GM18508 (cell line): ENCODE data around the gene HSPA4.
"Not testable (repeated sequence)": the region's sequence is repeated elsewhere in the genome, so short reads cannot be mapped to it uniquely, and the experiment has no call there.

ENCODE experiments used
- ATAC-seq: cut with Tn5 transposase; IDR thresholded peaks from one replicate; pipeline ENCODE4 v1.9.1; 2021; ENCODE audit warnings: moderate number of reproducible peaks; ENCODE audit not compliant: insufficient read depth, unreplicated experiment

The HSPA4 gene

DNA sequence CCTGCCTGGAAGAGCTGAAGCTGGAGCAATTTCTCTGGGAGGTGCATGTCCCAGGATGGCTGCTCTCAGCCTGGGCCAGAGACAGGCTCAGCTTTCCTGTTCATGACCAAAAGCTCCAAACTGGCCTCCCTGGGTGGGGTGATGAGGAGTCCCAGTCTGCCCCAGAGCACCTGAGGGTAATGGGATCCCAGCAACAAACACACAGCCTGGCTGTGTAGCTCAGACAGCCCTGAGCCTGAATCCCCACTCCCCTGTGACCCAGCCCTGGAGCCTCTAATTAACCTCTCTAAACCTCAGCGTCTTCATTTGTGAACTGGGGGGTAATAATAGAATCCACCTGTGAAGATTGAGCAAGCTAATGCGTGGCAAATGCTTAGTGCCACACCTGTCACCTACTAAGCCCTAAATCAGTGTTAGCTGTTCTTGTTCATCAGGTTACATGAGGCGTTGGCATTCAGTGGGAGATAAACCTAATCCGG is 67.5 kb downstream of the HSPA4 start:
- no peak for ATAC-seq

DNA sequence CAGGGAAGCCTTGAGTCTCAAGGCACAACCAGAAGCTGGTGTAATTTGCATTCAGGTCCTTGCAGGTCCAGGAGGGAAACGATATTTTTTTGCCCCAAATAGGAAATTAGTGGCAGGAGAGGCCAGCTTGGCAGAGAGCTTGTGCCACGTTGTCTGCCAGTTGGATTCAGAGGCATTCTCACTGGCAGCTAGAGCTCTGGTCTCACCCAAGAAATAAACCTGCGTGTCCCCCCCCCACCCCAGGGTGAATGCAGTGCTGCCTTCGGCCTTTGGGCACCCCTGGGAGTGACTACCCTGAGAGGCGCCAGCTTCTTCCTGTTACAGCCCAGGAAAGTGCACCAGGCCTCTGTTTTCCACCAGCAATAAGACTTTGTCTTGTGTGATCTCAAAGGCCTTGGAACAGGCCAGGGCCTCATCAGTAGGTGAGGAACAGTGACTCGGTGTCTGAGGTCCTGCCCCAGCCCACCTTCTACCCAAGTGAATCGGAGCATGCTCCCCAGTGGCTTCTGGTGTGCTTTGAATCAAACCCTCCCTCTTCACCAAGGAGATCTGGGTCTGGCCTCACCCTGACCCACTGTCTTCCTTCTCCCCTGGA is 68.4 kb downstream of the HSPA4 start:
- no peak for ATAC-seq

DNA sequence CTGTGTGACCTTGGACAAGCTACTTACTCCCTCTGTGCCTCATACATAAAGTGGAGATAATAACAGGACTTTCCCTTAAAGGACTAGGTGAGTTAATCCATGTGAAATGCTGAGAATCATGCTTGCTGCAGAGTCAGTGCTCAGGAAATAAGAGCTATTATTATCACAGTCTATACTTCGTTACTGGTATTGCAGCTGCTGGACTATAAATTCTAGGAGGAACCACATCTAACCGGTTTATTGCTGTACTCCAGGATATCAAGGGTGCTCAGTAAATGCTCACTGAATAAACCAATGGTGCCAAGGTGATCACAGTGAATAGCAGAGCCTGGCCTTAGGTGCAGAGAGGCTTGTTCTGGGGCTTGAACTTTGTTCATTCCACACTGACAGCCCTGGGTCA is 69.3 kb downstream of the HSPA4 start:
- ATAC-seq, result no peak

DNA sequence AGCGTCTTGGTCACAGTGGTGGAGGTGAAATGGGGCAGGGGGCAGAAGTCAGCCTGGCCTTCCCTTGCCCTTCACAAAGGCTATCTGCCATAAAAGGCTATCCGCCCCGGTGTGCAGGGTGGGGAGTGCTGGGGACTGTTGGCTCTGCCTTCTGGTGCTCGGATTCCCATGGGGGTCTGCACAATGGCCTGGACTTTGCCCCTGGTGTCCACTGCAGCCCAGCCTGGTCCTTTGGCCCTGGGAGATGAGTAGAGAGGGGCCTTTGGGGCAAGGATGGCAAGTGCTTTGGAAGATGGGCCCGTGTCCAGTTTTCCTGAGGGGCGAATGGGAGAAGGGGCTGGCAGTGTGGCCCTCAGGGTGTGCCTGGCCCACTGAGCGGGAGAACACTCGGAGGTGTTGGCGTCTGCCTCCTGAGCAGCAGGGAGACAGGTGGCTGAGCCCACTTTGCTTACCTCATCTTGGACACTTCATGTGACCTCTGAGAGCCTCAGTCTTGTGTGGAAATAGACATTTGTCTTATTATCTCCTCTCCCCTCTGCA is 69.9 kb downstream of the HSPA4 start:
- no peak for ATAC-seq

- no peak for ATAC-seq
Observed at GRCh38 chr5:133122711-133123110, 70.9 kb downstream of the HSPA4 start.

- no peak for ATAC-seq
Observed at GRCh38 chr5:133123297-133123696, 71.5 kb downstream of the HSPA4 start.

GRCh38 chr5:133124891-133125290 is 73.1 kb downstream of the HSPA4 start:
- ATAC-seq, result no peak

- no peak for ATAC-seq
Observed at GRCh38 chr5:133128066-133128465, 76.3 kb downstream of the HSPA4 start.

DNA sequence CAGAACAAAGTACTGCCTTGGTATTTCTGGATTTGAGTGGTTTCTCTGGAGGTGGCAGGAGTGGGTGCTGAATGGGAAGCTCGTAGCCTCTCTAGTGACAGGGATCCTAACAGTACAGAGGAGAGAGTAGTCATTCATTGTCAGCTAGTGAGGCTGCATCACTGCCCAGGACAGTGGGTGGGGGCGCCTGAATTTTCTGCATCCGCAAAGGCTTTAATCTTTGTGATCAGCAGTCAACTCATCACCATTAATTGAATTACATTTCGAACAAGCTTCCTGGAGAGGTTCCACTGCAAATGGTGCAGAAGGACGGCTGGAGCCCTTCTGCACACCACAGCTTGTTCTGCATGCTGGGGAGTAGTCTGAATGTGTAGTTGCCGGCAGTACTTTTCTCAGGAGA is 77.5 kb downstream of the HSPA4 start:
- no peak for ATAC-seq

- ATAC-seq, result no peak
Observed at GRCh38 chr5:133129950-133130349, 78.1 kb downstream of the HSPA4 start.

GRCh38 chr5:133130387-133131118 is 78.7 kb downstream of the HSPA4 start:
- no peak for ATAC-seq

- ATAC-seq, result no peak
Observed at GRCh38 chr5:133132717-133133116, 80.9 kb downstream of the HSPA4 start.

DNA sequence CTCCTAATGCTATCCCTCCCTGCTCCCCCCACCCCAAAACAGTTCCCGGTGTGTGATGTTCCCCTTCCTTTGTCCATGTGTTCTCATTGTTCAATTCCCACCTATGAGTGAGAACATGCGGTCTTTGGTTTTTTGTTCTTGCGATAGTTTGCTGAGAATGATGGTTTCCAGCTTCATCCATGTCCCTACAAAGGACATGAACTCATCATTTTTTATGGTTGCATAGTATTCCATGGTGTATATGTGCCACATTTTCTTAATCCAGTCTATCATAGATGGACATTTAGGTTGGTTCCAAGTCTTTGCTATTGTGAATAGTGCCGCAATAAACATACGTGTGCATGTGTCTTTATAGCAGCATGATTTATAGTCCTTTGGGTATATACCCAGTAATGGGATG is 81.4 kb downstream of the HSPA4 start:
- ATAC-seq, result not testable (repeated sequence)

- ATAC-seq, result not testable (repeated sequence)
Observed at GRCh38 chr5:133136890-133137289, 85.1 kb downstream of the HSPA4 start.

- ATAC-seq, result no peak
Observed at GRCh38 chr5:133140311-133140710, 88.5 kb downstream of the HSPA4 start.

DNA sequence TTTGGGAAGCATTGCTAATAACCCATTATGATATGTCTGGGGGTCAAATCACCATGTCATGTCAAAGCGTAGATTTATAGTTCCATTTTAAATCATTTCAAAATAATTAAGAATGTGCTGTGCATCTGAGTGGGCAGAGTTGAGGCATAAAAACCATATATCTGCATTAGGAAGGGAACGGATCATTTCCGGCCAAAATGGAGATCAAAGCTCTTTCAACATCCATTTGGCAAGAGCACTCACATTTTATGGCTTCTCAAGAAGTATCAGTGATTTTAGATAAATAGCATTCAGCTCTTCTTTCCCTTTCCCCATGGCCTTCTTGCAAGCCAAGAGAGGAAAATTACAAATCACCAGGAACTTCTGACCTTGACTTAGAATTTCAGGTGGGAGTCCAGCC is 89.9 kb downstream of the HSPA4 start:
- ATAC-seq, result no peak

GRCh38 chr5:133142782-133143181 is 91.0 kb downstream of the HSPA4 start:
- ATAC-seq, result no peak

DNA sequence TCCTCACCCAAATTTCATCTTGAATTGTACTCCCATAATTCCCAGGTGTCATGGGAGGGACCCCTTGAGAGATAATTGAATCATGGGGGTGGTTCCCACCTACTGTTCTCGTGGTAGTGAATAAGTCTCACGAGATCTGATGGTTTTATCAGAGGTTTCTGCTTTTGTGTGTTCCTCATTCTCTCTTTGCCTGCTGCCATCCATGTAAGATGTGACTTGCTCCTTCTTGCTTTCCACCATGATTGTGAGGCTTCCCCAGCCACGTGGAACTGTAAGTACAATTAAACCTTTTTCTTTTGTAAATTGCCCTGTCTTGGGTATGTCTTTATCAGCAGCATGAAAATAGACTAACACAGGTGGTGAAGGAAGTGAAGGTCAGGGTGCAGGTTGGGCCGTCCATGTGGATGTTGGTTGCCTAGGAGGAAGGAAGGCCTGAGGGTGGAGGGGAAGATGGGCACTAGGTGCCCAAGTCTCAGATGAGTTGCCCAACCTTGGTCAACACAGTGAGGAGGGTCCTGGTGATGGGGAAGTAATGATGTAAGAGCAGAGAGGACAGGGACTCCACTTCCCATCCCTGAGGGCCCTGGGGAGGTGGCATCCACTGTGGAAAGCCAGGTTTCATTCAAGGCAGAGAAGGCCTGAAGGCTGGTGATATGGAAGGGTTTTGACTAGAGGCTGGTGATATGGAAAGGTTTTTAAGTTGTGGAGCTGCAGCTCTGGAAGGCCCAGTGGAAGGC is 92.6 kb downstream of the HSPA4 start:
- ATAC-seq, result no peak

DNA sequence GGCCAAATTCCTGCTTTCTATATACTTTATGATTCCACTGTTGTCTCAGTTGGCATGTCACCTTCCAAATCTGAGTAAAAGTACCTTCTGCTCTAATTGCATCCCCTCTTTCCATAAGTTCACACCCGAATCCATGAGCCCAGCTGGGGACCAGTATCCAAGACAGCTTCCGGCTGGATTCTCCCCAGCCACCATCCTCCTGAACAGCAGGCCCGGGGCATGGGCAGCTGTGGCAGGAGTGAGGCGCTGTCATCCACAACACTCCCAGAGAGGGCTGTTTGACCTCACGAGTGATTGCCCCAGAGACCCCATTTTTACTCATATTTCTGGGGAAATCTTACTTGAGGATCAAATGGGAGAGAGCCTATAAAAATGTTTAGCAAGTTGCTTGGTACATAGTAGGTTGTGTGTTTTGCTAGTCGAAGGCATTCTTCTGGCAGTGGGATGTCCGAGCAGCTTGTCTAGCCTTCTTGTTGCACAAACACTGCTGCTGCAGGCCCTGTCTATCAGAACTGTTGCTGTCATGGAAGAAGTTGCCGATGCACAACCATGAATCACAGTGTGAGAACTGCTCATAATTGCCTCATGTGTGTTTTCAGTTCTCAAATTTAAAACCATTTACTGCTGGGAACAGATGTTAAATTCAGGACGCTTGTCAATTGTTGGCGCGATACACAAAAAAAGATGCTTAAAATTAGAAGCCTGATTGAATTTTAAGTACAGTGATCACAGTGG is 93.8 kb downstream of the HSPA4 start:
- ATAC-seq, result no peak

DNA sequence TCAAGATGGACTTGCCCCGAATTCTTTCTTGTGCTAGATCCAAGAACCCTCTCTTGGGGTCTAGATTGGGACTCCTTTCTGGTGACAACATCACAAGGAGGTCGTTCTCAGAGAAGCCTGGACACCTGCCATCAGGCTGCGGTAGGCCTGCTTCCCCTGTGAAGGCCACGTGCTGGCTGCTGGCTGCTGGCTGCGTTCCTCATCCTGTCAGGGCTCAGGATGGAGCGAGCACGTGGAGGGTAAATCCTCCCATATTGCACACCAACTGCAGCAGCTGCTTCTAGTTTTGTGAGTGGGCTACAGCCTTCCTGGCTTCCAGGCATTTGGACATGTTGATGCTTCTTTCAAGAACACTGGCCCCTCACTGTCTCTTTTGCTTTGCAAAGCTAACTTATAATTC is 95.6 kb downstream of the HSPA4 start:
- no peak for ATAC-seq
